Measurements from ENCODE around the gene OGFOD1. TPM values are rescaled to one million over a fixed set of nuclear protein-coding genes. Genes with fewer than 3 reads are reported as not detected.
A peak's percentile ranks its signal among the peaks of the same experiment; 100 is the strongest.

Gene OGFOD1
- total and polyA plus RNA-seq, 9 of the 15 experiments (the other 6 are each of a cell fraction or from before 2014, with no cell fraction given): 60.4 to 134 (median 85.8) TPM

DNA sequence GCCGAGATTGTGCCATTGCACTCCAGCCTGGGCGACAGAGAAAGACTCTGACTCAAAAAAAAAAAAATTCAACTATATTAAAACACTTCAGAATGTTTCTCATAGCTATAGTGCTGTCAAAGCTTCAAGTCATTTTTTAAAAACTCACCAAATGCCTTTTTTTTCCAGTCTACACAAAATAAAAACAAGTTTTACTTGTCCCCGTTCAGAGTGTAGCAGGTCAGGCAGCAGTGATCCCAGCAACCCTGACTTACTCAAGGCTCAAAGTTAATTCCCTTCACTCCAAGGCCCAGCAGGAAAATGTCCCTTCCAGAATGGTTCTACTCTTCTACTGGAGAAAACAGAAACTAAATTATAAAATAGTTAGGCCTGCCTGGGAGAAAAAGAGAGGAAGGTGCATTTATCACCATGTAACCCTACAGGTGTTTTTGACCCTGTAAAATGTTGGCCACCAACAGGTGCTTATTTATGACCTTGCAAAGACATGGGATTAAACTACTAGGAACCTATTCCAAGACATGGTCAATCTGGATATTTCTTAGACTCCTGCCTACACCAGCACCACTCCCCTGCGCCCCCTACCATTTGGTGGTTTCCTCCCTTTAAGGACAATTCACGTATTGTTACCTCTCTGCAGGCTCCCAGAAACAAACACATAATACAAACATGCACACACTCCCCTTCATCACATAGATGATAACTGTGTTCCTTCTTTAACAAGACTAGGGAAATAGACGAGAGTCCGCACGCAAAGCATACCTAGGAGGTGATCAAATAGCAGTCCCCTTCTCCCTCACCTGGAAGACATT, 31.4 kb upstream of the OGFOD1 start:
- POLR2A ChIA-PET: interaction anchor here (1.1 kb wide), 1 partner anchor 79 kb away, joined by 3 read pairs; no protein-coding TSS in a partner anchor
- Histone ChIP-seq H3K4me1 (replicated peaks in 1 of 2; ENCODE audit: control insufficient read depth in 2 of 2, insufficient read depth in 2 of 2, low read length in 2 of 2) (peaks cover 16 to 45% of the 10 kb centered on the region in 2 experiments), H3K79me2 (ENCODE audit: control insufficient read depth, insufficient read depth, low read length) (peaks cover 96% of the 10 kb centered on the region), H3K9ac (ENCODE audit: insufficient read depth in 1 of 2, low read depth in 2 of 2, low read length in 2 of 2) (no peak overlapping the region), H3K4me2 (ENCODE audit: insufficient read depth, low read length) (no peak overlapping the region; the same call in 1 of the 2 replicates), H3K36me3 (ENCODE audit: control insufficient read depth, insufficient read depth, low read length) (peaks cover 7% of the 10 kb centered on the region; the same call in 1 of the 3 replicates), H4K20me1 (replicated peaks; ENCODE audit: control insufficient read depth, insufficient read depth, low read length) (peaks cover 15% of the 10 kb centered on the region; the same call in 1 of the 2 replicates), H3K27ac (ENCODE audit: extremely low read depth, low read depth, low read length) (no peak overlapping the region), H3K27me3 (ENCODE audit: control insufficient read depth in 2 of 2, insufficient read depth in 2 of 2, low read length in 2 of 2) (no peaks in the 10 kb centered on the region), H3K9me3 (replicated peaks; ENCODE audit: control insufficient read depth, insufficient read depth, low read depth, low read length) (no peaks in the 10 kb centered on the region), H3K4me3 (no peak overlapping the region), H2AFZ (ENCODE audit: low read depth, low read length) (no peak overlapping the region), H3K9me1 (ENCODE audit: control insufficient read depth, insufficient read depth, low read length) (no peaks in the 10 kb centered on the region)
- TF ChIP-seq, protein P1, sequence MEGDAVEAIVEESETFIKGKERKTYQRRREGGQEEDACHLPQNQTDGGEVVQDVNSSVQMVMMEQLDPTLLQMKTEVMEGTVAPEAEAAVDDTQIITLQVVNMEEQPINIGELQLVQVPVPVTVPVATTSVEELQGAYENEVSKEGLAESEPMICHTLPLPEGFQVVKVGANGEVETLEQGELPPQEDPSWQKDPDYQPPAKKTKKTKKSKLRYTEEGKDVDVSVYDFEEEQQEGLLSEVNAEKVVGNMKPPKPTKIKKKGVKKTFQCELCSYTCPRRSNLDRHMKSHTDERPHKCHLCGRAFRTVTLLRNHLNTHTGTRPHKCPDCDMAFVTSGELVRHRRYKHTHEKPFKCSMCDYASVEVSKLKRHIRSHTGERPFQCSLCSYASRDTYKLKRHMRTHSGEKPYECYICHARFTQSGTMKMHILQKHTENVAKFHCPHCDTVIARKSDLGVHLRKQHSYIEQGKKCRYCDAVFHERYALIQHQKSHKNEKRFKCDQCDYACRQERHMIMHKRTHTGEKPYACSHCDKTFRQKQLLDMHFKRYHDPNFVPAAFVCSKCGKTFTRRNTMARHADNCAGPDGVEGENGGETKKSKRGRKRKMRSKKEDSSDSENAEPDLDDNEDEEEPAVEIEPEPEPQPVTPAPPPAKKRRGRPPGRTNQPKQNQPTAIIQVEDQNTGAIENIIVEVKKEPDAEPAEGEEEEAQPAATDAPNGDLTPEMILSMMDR (IDR thresholded peaks at IDR 0.05 in 2 of 3, conservative IDR thresholded peaks at IDR 0.05 in 1 of 3; ENCODE audit: insufficient read depth in 2 of 3, low read depth in 1 of 3, low read length in 3 of 3): 0 out of 6 replicates have a peak, but pooled peaks of 1 of the 3 experiments have one; percentile 7
- no peak for TF ChIP-seq ETV6 (IDR thresholded peaks at IDR 0.05; ENCODE audit: borderline replicate concordance in 1 of 2, low read depth in 2 of 2, low read length in 1 of 2)
- no peak for TF ChIP-seq ETV6 (CRISPR knock-in tag; IDR thresholded peaks at IDR 0.05; ENCODE audit: borderline replicate concordance)
- DNase-seq (ENCODE audit: extremely low read depth in 1 of 4, low spot score in 3 of 4) (no peak), FAIRE-seq (no peak), ATAC-seq (no peak)
- no TSS peak for BruUV-seq (replicated peaks)
- CTCF ChIA-PET (ENCODE audit: low intra/inter-chr PET ratio): no interaction called here
- 86% methylated on average over 8 of the region's 8 CpGs for WGBS (ENCODE audit: insufficient coverage, low coverage, missing lambda C conversion rate)
- in situ Hi-C loops (cut with MboI) (no loop called here), intact Hi-C loops (cut with micrococcal nuclease) (no loop called here)
